Mesodermal cell (in vitro differentiated cells): ENCODE measurements around the gene ARID1A.
"Not testable (repeated sequence)": the region's sequence is repeated elsewhere in the genome, so short reads cannot be mapped to it uniquely, and the experiment has no call there.

Experiments used
- H3K27ac ChIP-seq: 2 replicates; pipeline ENCODE4 v1.7.0; 2013; ENCODE audit warnings: mild to moderate bottlenecking, low read depth, low read length, moderate library complexity; ENCODE audit not compliant: severe bottlenecking
- H3K36me3 ChIP-seq: 2 replicates; pipeline ENCODE4 v1.7.1; 2013; ENCODE audit warnings: mild to moderate bottlenecking, low read length, moderate library complexity; ENCODE audit not compliant: control insufficient read depth, insufficient read depth
- H3K4me1 ChIP-seq: one replicate; pipeline ENCODE4 v1.7.1; 2013; ENCODE audit warnings: mild to moderate bottlenecking, low read length; ENCODE audit not compliant: insufficient read depth, control insufficient read depth, poor library complexity, severe bottlenecking
- H3K4me3 ChIP-seq: 2 replicates; pipeline ENCODE4 v1.7.0; 2013; ENCODE audit warnings: low read length, control low read depth, mild to moderate bottlenecking; ENCODE audit not compliant: insufficient read depth, poor library complexity, severe bottlenecking; ENCODE audit errors: extremely low read depth
- H3K9me3 ChIP-seq: 2 replicates; pipeline ENCODE4 v1.7.1; 2013; ENCODE audit warnings: mild to moderate bottlenecking, low read length, moderate library complexity; ENCODE audit not compliant: control insufficient read depth
- WGBS, 2 experiments: methylation state at CpG; one replicate each; pipeline ENCODE4 v1.1.5; 2013; ENCODE audit warnings: missing lambda C conversion rate in 2 of 2; ENCODE audit not compliant: insufficient coverage in 2 of 2; 5-methylcytosine and 5-hydroxymethylcytosine counted together

The ARID1A gene

DNA sequence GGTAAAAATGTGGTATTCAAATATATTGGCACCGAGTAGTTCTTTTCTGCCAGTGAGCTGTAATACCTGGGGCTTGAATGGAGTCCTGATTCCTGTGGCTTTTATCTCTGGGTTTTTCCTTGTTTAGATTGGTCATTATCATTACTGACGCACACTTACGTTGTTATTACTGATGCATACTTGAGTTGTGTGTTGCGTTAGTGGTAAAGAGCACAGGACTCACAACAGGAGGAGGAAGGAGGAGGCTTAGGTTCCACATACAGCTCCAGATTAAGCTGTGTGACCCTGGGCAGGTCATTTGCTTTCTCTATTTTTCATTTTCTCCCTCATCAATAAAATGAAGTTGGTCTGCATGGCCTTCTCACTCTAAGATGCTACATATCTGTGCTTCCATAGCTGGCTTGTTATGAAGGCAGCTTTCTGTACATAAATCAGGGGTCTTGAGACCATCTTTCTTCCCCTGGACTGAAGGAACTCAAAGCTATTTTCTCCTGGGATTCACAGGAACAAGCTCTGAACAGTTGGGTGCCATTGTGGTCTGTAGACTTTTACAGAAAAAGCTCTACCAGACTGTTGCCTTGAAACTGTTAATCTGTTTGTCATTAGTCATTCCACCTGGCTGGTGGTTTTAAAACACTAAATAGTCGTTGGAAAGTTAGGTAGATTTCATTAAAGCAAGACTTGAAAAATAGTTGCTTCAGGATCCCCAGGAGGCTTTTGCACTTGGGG lies 5.6 kb downstream of the ARID1A start:
- peaks cover 55% of the 10 kb centered on the region for H3K36me3 ChIP-seq
- H3K4me3 ChIP-seq, result peak overlapping the region; percentile 1
- H3K9me3 ChIP-seq, result no peaks in the 10 kb centered on the region
- H3K4me1 ChIP-seq, result peaks cover 54% of the 10 kb centered on the region
- 60 to 83% methylated on average over 2 to 5 of the region's 5 CpGs for WGBS, 2 experiments
- no peak overlapping the region for H3K27ac ChIP-seq

DNA sequence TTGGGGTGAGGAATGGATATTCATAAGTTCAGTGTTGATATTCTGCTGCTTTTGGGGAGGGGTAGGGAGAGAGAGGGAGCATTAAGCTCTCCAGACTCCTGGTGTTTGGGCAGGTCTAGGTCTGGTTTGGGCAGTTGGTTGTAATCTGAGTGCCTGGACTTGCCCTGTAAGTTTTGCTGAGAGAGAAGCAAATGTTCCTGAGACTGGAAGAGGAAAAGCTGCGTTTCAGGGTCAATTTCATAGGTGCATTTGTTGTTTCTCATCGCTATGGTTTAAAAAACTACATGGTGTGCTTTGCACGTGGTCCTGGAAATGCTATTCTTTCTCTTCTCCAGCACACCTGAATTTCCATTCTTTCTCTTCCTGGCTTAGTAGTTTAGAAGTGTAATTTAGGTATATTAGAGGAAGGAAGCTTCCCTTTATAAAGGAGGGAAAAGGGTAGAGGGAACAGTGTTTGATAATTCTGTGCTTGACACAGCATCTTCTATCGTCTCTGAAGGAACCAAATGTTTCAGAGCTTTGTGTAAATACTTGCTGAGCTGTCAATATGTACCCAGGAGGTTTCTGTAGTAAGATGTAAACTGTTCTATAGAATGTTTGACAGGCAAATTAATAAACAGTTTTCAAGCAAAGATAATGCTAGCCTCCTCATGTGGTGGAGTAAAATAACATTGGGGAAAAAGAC lies 6.3 kb downstream of the ARID1A start:
- Histone ChIP-seq H3K4me1 (peaks cover 59% of the 10 kb centered on the region), H3K9me3 (no peaks in the 10 kb centered on the region), H3K36me3 (peaks cover 58% of the 10 kb centered on the region), H3K27ac (no peak overlapping the region), H3K4me3 (no peak overlapping the region)
- 64 to 76% methylated on average over 2 of the region's 4 CpGs for WGBS, 2 experiments

DNA sequence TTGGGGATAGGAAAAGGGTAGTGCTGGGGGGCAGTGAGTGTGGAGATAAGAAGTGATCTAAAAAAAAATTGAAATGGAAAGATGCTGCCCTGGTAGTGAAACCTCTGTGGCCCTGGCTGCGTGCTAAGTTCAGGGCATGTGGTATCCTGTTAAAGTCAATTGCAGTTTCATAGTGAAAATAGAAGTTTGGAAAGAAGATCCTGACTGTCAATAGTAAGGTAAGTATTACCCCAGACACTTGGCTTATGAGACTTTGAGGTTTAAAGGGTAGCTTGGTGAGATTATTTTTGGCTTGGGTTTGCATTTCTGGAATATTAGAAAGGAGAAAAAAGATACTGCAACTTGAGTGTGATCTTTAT lies 6.8 kb downstream of the ARID1A start:
- Histone ChIP-seq H3K4me3 (no peak overlapping the region), H3K27ac (no peak overlapping the region), H3K9me3 (no peaks in the 10 kb centered on the region), H3K36me3 (peaks cover 62% of the 10 kb centered on the region), H3K4me1 (peaks cover 59% of the 10 kb centered on the region)
- 82 to 93% methylated on average over 1 of the region's 1 CpG for WGBS, 2 experiments

DNA sequence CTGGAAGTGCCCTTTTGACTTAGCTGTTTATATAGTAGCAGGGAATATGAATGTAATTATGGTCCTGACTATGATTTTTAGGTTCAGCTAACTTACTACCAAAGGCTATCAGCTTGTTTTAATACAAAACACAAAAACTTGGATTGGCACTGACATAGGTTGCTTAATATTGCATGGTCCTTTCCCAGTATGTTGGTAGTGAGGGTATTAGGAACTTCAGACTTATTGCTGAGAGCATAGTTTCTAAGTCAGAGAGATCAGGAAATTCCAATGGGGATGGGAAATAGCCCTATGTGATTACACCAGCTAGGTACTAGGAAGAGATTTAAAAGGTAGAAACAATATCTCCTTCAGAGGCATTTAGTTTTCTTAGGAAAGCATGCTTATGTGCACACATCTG lies 7.7 kb downstream of the ARID1A start:
- peaks cover 69% of the 10 kb centered on the region for H3K36me3 ChIP-seq

DNA sequence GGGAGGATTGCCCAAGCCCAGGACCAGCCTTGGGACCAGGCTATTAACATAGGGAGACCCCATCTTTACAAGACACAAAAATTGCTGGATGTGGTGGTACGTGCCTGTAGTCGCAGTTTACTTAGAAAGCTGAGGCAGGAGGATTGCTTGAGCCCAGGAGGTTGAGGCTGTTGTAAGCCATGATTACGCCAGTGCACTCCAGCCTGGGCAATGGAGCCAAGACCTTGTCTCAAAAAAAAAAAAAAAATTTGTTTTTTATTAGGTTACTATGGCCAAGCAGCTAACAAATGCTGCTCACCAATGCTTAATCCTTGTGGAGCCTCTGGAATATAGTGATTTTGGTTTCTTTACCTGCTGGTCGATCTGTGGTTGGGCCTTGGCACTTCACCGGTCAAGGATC lies 8.8 kb downstream of the ARID1A start:
- Histone ChIP-seq H3K9me3 (no peaks in the 10 kb centered on the region), H3K4me1 (peaks cover 54% of the 10 kb centered on the region), H3K4me3 (no peak overlapping the region), H3K27ac (no peak overlapping the region), H3K36me3 (peaks cover 74% of the 10 kb centered on the region)
- 94 to 100% methylated on average over 3 to 5 of the region's 5 CpGs for whole genome bisulfite sequencing, 2 experiments

More for the DNA sequence above, 7.7 kb downstream of the ARID1A start:
- Histone ChIP-seq H3K4me3 (no peak overlapping the region), H3K27ac (no peak overlapping the region), H3K4me1 (peaks cover 59% of the 10 kb centered on the region), H3K9me3 (no peaks in the 10 kb centered on the region)

DNA sequence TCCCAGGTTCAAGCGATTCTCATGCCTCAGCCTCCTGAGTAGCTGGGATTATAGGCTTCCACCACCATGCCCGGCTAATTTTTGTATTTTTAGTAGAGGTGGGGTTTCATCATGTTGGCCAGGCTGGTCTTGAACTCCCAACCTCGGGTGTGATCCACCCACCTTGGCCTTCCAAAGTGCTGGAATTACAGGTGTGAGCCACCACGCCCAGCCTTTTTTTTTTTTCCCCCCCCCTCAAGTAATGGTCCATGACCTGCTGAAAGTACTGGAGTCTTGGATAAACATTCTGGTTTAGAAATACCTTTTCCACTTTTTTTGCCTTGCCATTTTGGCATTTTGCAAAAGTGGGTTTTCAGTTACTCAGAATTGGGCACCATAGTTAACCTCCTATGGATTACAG lies 9.4 kb downstream of the ARID1A start:
- Histone ChIP-seq H3K4me1 (peaks cover 48% of the 10 kb centered on the region), H3K36me3 (peaks cover 68% of the 10 kb centered on the region)
- 92 to 100% methylated on average over 1 to 2 of the region's 4 CpGs for WGBS, 2 experiments
- not testable (repeated sequence) for H3K27ac ChIP-seq, H3K9me3 ChIP-seq, H3K4me3 ChIP-seq

DNA sequence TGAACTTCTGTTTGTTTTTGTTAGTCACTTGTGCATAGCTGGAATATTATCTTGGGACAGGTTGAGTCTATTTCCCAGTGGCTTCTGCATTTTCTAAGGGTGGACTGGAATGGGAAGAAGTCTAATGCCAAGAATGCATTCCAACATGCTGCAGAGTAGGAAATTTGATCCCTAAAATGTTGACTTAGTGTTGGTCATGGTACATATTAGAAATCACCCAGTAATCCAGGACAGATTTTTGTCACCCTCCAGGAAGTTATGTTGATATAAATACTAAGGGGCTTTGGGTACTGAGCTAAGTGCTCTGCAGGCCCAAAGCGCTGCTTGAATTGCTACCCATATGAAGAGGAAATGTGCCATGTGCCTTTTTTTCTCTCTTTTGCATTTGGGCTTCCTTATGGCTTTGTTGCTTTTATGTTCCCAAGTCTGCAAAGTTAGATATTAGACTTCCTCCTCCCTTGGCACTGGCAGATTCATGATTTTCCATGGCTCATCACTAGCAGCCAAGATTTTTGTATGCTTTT lies 10.0 kb downstream of the ARID1A start:
- Histone ChIP-seq H3K9me3 (no peaks in the 10 kb centered on the region), H3K4me3 (no peak overlapping the region), H3K36me3 (peaks cover 72% of the 10 kb centered on the region), H3K4me1 (peaks cover 45% of the 10 kb centered on the region), H3K27ac (peak overlapping the region; percentile 55)
- 100% methylated on average over 1 of the region's 1 CpG for WGBS, 2 experiments

DNA sequence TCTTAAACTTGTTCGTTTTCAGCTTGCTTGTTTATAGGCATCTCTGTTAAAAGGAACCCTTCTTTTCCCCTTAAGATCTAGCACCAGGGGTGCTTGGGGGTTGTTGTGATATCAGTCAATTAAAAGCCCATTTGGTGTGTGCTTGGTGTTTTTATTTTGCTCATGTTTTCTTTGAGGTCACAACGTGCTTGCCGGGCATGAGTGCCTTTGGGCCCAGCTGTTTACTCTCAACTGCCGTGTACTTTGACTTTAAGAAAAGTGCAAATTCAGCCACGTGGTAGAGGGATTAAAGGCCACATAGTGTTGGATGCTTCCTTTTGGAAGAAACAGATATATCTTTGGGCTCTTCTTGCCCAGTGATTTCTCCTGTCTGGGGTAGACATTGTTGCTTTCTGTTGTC lies 10.5 kb downstream of the ARID1A start:
- Histone ChIP-seq H3K36me3 (peaks cover 72% of the 10 kb centered on the region), H3K27ac (peak overlapping the region; percentile 55), H3K9me3 (no peaks in the 10 kb centered on the region), H3K4me1 (peaks cover 40% of the 10 kb centered on the region), H3K4me3 (no peak overlapping the region)
- WGBS, 2 experiments, result 65 to 66% methylated on average over 4 of the region's 5 CpGs

DNA sequence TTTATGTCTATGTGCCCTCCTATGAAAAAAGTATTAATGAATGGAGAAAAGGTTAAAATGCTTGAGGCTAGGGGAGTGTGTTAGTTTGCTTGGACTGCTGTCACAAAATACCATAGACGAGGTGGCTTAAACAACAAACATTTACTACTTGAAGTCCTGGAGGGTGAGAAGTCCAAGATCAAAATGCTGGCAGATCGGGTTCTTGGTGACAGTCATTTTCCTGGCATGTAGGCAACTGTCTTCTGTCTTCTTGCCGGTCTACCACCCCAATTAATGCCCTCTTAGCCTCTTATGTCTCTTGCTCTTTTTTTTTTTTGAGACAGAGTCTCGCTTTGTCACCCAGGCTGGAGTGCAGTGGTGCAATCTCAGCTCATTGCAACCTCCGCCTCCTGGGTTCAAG lies 15.0 kb downstream of the ARID1A start:
- Histone ChIP-seq H3K9me3 (no peaks in the 10 kb centered on the region), H3K36me3 (peaks cover 77% of the 10 kb centered on the region), H3K4me3 (no peak overlapping the region), H3K27ac (no peak overlapping the region), H3K4me1 (peaks cover 22% of the 10 kb centered on the region)
- 88 to 100% methylated on average over 4 of the region's 5 CpGs for WGBS, 2 experiments

DNA sequence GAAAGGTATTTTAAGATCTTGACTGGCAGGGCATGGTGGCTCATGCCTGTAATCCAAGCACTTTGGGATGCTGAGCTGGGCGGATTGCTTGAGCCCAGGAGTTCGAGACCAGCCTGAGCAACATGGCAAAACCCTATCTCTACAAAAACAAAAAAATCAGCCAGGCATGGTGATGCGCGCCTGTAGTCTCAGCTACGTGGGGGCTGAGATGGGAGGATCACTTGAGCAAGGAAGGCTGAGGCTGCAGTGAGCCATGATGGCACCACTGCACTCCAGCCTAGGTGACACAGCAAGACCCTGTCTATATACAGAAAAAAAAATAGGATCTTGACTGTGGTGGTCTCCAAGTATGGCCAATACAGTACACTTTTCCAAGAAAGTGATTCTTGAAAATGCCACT lies 16.0 kb downstream of the ARID1A start:
- H3K9me3 ChIP-seq, result no peaks in the 10 kb centered on the region
- H3K4me1 ChIP-seq, result peaks cover 12% of the 10 kb centered on the region
- 96 to 98% methylated on average over 4 to 5 of the region's 5 CpGs for WGBS, 2 experiments
- H3K27ac ChIP-seq, result no peak overlapping the region
- H3K4me3 ChIP-seq, result no peak overlapping the region
- H3K36me3 ChIP-seq, result peaks cover 75% of the 10 kb centered on the region

DNA sequence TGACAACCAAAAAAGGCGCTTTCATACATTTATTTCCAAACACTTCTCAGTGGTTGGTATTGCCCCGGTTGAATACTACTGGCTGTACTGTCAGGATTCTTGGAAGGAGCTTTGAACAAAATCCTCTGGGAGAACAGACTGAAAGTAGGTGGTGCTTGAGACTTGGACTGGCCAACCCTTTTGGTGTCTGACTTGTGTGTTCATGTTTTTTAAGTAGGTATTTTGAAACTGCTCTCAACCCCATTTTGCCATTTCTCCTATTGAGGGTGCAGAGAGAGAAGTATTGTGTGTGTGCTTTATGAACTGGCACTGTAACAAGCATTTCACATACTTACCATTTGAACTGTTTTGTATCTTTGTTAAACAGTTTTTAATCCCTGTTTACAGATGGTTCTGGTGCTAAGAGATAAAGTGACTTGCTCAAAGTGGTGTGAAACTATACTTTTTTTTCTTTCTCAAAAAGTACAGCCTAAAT lies 21.2 kb downstream of the ARID1A start:
- WGBS, 2 experiments, result 75% methylated on average over 1 of the region's 2 CpGs; no CpG with 5 or more reads in 1 of the 2 experiments
- Histone ChIP-seq H3K4me3 (no peak overlapping the region), H3K9me3 (no peaks in the 10 kb centered on the region), H3K27ac (no peak overlapping the region), H3K36me3 (peaks cover 71% of the 10 kb centered on the region), H3K4me1 (peaks cover 18% of the 10 kb centered on the region)
